T-helper 17 cell (primary cell): ENCODE data around the gene C1orf105. TPM values are rescaled to one million over a fixed set of nuclear protein-coding genes. Genes with fewer than 3 reads are reported as not detected.

Source experiments
- ATAC-seq: fragments of 150-1000 bp; cut with Tn5 transposase; 2 replicates; pipeline ENCODE4 v1.10.0; 2021; ENCODE audit warnings: mild to moderate bottlenecking, moderate library complexity
- DNase-seq, 3 donors: peaks; one replicate each; pipeline versions ENCODE4 v3.0.0 to v3.0.0-alpha.2; 2020 to 2021
- H3K9me3 ChIP-seq: one replicate; pipeline ENCODE4 v1.7.0; 2013; ENCODE audit warnings: low read length, mild to moderate bottlenecking; ENCODE audit not compliant: control insufficient read depth, poor library complexity, severe bottlenecking
- H3K27ac Mint-ChIP-seq: one replicate; pipeline ENCODE4 v1.8.0; 2022; ENCODE audit warnings: mild to moderate bottlenecking, moderate library complexity, mixed read lengths
- H3K27me3 Mint-ChIP-seq: one replicate; pipeline ENCODE4 v1.8.0; 2022; ENCODE audit warnings: mixed read lengths
- H3K36me3 Mint-ChIP-seq: one replicate; pipeline ENCODE4 v1.8.0; 2022; ENCODE audit warnings: low read depth, mixed read lengths
- H3K4me1 Mint-ChIP-seq: one replicate; pipeline ENCODE4 v1.8.0; 2022; ENCODE audit warnings: mild to moderate bottlenecking, mixed read lengths
- H3K4me3 Mint-ChIP-seq: one replicate; pipeline ENCODE4 v1.8.0; 2022; ENCODE audit warnings: mild to moderate bottlenecking, moderate library complexity, mixed read lengths
- total RNA-seq, 4 donors: library from RNA in 2 of 4; stranded (reverse) in 2 of 4; gene quantifications; one replicate each; pipeline ENCODE4 v1.2.3 and lab custom pipeline; 2022 to 2026

Gene C1orf105
- total RNA-seq, 2 donors from 2014 or later = not detected

DNA sequence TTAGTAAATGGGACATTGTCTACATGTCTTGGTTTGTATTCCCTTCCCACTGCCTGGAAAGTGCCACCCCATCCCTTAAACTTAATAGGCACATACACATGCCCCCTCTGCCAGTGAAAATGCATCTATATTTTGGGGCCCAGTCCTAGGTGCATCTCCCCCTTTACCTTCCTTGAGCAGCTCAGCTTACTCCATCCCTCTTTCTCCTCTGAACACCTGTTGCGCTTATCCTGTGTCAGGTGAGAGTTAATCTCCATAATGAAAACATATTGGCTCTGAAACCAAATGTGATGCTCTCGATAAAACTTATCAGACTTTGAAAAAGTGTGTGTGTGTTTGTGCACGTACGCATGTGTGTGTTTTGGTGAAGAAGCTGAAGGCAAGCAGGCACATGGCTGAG is 97.1 kb downstream of the C1orf105 start:
- DNase-seq (no peak), ATAC-seq (no peak)
- no peaks in the 10 kb centered on the region for H3K36me3 Mint-ChIP-seq
- no peaks in the 10 kb centered on the region for H3K9me3 ChIP-seq
- H3K27me3 Mint-ChIP-seq = peaks cover 10% of the 10 kb centered on the region
- H3K4me1 Mint-ChIP-seq = no peaks in the 10 kb centered on the region
- peak overlapping the region; percentile 31 for H3K4me3 Mint-ChIP-seq
- no peak overlapping the region for H3K27ac Mint-ChIP-seq

Other genes starting within 250 kb of the C1orf105 start
- 10 to 100 TPM; 21.4 to 24.9 TPM for gene PIGC, start 23.4 kb downstream of the C1orf105 start, total RNA-seq
- gene SUCO, start 112.5 kb downstream of the C1orf105 start, total RNA-seq = 10 to 100 TPM; 86.9 to 95.8 TPM
- under 1 TPM in 1 of 2 donors, not detected in 1; 0.47 TPM for gene FASLG, start 238.4 kb downstream of the C1orf105 start, total RNA-seq